GM04503 (cell line): Measurements from ENCODE around the gene GFRA1.

Source experiments
- DNase-seq: peaks from one replicate; pipeline ENCODE4 v3.0.0-alpha.2; 2012; ENCODE audit warnings: low read depth

GFRA1 gene

DNA sequence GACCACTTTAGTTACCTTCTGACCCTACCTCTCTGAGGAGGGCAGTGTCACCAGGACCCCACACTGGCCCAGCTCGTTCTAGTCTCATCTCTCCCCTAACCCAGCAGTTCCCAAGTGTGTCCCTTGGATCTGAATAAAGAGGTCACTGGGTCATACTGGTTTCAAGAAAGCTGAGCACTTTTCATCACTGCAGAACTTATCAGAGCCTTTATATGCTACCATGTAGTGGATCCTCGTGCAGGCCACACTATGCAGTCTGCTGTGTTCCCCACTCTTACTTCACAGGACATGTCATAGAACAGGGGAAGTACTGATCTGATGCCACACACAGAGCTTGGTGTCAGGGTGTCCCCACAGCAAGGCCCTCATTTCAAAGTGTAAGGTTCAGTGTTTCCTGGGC lies 113.8 kb downstream of the GFRA1 start:
- DNase-seq, result no peak

DNA sequence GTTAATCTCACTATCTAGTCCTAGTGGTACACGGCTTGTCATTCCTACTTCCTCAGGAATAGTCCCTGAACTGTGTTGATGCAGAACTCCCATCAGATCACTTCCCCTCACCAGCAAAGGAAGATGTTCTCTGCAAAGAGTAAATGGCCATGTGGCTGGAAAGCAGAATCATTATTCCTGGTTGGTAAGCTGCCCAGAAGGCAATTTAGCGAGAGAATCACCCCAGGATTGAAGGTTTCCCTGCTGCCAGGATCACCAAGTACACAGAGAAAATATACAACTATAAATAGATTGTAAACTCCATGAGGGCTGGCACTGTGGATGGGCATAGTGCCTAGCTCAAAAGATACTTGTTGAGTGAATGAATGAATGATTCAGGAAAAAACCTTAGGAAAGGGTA lies 115.0 kb downstream of the GFRA1 start:
- no peak for DNase-seq

- DNase-seq, result no peak
Measured at GRCh38 chr10:116157485-116157884, 115.5 kb downstream of the GFRA1 start.

GRCh38 chr10:116156819-116157218 lies 116.2 kb downstream of the GFRA1 start:
- no peak for DNase-seq

- no peak for DNase-seq
Measured at GRCh38 chr10:116155191-116155590, 117.8 kb downstream of the GFRA1 start.

- no peak for DNase-seq
Measured at GRCh38 chr10:116154651-116155050, 118.4 kb downstream of the GFRA1 start.

GRCh38 chr10:116151076-116151475 lies 121.9 kb downstream of the GFRA1 start:
- no peak for DNase-seq

GRCh38 chr10:116150606-116151005 lies 122.4 kb downstream of the GFRA1 start:
- DNase-seq, result no peak

GRCh38 chr10:116147147-116147905 lies 125.7 kb downstream of the GFRA1 start:
- DNase-seq, result no peak

GRCh38 chr10:116146372-116147140 lies 126.5 kb downstream of the GFRA1 start:
- no peak for DNase-seq

GRCh38 chr10:116143673-116144222 lies 129.3 kb downstream of the GFRA1 start:
- no peak for DNase-seq

- no peak for DNase-seq
Measured at GRCh38 chr10:116141855-116142254, 131.2 kb downstream of the GFRA1 start.

DNA sequence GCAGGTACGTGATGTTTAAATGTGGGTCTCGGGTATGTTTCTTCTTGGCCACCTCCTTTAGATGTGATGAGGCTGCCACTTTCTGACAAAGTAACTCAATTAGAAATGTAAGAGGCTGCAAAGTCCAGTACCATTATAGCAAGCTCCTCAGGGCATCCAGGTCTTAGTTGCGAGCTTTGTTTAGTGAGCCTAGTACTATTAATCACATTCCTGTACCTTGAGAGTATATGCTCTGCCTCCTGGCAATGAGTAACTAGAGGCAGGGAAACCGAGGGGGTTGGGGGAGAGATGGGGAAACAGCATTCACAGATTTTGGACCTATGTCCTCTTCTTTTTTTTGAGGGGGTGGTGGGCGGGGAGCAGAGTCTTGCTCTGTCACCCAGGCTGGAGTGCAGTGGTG lies 131.8 kb downstream of the GFRA1 start:
- no peak for DNase-seq

DNA sequence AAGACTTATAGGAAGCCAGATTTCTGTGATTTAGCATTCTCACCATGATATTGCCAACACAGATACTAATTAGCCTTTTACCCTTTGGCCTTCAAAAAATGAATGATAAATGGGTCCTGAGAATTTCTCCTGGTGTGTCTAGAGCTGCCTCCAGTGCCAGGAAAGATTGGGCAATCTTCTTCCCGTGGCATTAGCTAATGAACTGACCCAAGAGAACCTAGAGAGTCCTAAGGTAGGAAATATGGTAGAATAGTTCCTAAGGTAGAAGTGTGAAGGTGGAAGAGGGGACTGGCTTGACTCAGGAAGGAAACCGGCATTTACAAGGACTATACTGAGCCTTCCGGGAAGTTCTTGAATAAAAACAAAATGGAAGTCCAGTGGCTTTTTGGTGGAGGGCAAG lies 133.1 kb downstream of the GFRA1 start:
- no peak for DNase-seq

DNA sequence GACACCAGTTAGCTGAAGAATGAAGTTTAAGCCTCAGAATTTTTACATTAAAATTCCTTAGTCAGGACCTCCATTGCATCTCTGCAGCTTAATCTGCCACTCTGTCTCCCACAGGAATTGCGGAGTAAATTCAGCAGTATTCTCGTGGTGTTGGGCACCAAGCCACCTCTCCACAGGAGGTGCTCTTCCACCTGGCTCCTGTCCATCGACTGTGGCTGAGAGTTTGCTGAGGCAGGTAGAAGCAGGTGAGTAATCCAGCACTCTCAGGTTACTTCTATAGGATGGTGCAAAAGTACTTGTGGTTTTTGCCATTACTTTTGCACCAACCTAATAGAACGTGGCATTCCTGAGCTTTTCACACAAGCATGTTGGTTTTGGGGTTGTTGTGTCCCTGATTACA lies 134.1 kb downstream of the GFRA1 start:
- no peak for DNase-seq

DNA sequence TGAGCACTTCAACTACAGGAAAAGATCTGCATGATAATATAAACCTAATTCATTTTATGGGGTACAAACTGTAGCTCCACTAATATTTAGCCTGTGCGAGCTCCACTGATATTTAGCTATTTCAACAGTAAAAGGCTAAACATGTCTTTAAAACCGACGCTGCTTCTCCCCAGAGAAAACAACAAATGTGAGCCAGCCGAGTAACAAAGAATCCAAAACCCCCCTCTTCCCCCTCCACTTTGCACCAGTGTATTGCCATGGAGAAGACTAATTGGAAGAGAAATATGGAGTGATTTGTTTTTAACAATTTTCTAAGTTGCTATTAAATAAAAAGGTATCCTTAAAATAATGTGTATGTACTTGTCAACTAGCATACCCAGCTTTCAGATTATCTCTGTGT lies 136.7 kb downstream of the GFRA1 start:
- DNase-seq, result no peak

- no peak for DNase-seq
Measured at GRCh38 chr10:116134322-116134721, 138.7 kb downstream of the GFRA1 start.

DNA sequence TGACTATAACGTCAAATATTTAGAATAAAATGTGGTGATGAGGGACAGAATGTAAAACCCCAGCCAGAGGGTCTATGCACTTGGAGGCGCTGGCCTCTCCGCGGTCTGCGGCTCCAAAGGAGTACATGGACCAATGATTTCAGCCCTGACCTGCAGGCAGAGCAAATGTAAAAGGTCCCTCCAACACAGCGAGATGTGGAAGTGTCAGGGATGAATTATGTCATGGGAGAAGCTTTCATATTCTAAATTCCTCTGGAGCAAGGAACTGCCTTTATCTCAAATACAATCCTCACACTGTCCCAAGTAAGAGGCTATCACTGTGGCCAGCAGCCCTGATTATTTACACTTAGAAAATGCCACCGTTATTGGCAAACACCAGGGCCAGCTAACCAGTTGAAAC lies 139.4 kb downstream of the GFRA1 start:
- no peak for DNase-seq

DNA sequence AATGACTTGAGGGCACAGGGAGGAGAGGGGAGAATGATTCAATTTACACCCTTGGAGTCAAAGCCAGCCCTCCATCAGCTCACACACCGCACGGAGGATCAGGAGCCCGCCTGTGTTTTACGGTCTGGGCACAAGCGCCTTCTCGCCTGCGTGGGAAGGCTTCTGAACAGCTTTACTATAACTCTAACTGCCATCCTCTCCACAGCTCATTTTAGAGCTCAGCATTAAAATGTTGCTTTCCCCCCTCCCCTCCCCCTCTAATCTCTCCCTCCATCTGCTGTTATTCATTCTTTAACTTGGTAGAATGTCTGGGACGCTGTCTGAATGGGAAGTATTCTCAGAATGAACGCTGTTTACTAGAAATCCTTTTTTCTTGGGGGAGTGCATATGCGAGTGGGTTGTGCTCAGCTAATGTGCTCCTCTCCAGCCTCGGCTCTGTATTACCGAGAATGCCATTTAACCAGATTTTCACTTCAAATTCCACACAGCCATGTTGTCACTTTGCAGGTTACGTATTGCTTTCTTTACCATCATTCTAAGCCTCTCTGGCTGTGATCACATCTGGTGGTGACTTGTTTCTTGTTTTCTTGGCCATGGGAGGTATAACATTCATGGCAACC lies 140.1 kb downstream of the GFRA1 start:
- no peak for DNase-seq

- no peak for DNase-seq
Measured at GRCh38 chr10:116130006-116130405, 143.0 kb downstream of the GFRA1 start.

DNA sequence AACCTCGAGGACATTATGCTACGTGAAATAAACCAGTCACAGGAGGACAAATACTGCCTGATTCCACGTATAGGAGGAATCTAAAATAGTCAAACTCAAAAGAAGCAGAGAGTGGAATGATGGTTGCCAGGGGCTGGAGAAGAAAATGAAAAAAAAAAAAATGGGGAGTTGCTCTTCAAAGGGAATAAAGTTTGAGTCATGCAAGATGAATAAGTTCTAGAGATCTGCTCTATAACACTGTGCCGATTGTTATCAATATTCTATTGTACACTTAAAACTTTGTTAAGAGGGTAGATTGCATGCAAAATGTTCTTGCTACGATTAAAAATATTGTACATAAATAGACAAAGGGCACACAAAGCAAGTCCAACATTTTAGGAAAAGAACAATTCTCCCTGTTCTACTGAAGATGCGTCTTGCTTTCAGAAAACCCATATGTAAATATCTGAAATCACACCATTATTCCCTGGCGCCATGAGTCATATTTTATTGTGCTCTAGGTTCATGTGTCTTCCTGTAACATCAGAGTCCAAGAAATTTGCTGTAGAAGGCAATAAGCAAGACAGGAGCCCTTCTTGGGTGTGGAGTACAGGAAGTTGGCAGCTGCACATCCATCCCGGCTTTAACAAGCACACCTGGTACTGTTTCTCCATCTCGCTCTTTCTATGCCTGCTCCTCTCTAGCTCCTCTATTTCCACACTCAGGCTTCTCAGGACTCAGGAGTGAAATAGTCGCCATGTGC lies 145.9 kb downstream of the GFRA1 start:
- no peak for DNase-seq

- no peak for DNase-seq
Measured at GRCh38 chr10:116126239-116126638, 146.8 kb downstream of the GFRA1 start.
